ENCODE results near the gene GRAMD1B. TPM values are rescaled to one million over a fixed set of nuclear protein-coding genes. Genes with fewer than 3 reads are reported as not detected.

The GRAMD1B gene
- polyA plus RNA-seq, 3 donors, result 3.2 to 13.9 (median 3.3) TPM

- no peaks in the 10 kb centered on the region for H4K20me1 ChIP-seq (ENCODE audit: insufficient read depth, low read length)
- Mint-ChIP-seq H3K27me3 (ENCODE audit: low read depth in 3 of 3) (peaks cover 0 to 1% (median 0%) of the 10 kb centered on the region in 3 donors), H3K4me3 (no peak overlapping the region), H3K27ac (peak overlapping the region in 1 of 7 donors; percentile 69), H3K36me3 (peaks cover 55% of the 10 kb centered on the region in 2 donors), H3K4me1 (peaks cover 3% of the 10 kb centered on the region), H3K9me3 (peaks cover 0 to 2% (median 0%) of the 10 kb centered on the region in 7 donors)
- H3K9me3 ChIP-seq (replicated peaks in 1 of 2; ENCODE audit: control insufficient read depth in 1 of 2, insufficient read depth in 1 of 2, low read length in 2 of 2), result no peaks in the 10 kb centered on the region
- no peaks in the 10 kb centered on the region for H3K4me1 ChIP-seq (ENCODE audit: control insufficient read depth in 1 of 2, insufficient read depth in 2 of 2, low read length in 2 of 2)
- no peak for TF ChIP-seq CTCF (IDR thresholded peaks at IDR 0.05)
- no peak for DNase-seq
- no peaks in the 10 kb centered on the region for H3K27me3 ChIP-seq (ENCODE audit: control insufficient read depth in 2 of 2, insufficient read depth in 2 of 2, low read length in 2 of 2)
- no peak overlapping the region for H3K9ac ChIP-seq (ENCODE audit: insufficient read depth, low read length, poor library complexity, severe bottlenecking)
- WGBS (ENCODE audit: insufficient coverage), result 97% methylated on average over 7 of the region's 14 CpGs
- H3K36me3 ChIP-seq (replicated peaks in 1 of 2; ENCODE audit: control insufficient read depth in 1 of 2, insufficient read depth in 2 of 2, low read length in 2 of 2), result peaks cover 27 to 55% of the 10 kb centered on the region in 2 donors
- H3K4me2 ChIP-seq (replicated peaks; ENCODE audit: extremely low read depth, low read length, poor library complexity, severe bottlenecking), result no peak overlapping the region
- H3K27ac ChIP-seq (ENCODE audit: low read depth in 1 of 2, low read length in 2 of 2), result no peak overlapping the region
- H3K79me2 ChIP-seq (ENCODE audit: insufficient read depth, low read length), result no peaks in the 10 kb centered on the region
- H3K4me3 ChIP-seq (replicated peaks in 1 of 3; ENCODE audit: low read depth in 2 of 3, low read length in 3 of 3), result no peak overlapping the region
- H2AFZ ChIP-seq (ENCODE audit: insufficient read depth, low read depth, low read length, poor library complexity, severe bottlenecking), result no peak overlapping the region
- intact Hi-C loops (cut with micrococcal nuclease), result no loop called here
Measured at GRCh38 chr11:123588117-123588863, 158.2 kb downstream of the GRAMD1B start.

DNA sequence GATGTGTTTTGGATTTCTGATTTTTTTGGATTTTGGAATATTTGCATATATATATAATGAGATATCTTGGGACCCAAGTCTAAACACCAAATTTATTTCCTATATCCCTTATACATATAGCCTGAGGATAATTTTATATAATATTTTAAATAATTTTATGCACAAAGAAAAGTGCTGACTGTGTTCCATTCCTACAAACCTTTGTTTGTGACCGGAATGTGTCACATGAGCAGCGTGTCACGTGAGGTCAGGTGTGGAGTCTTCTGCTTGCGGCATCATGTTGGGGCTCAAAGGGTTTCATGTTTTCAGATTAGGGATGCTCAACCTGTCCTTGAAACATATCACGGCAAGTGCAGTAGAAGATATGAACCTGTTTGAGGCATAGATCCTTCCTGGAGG, 158.8 kb downstream of the GRAMD1B start:
- TF ChIP-seq CTCF (IDR thresholded peaks at IDR 0.05), result no peak
- intact Hi-C loops (cut with micrococcal nuclease), result no loop called here
- Mint-ChIP-seq H3K4me1 (peaks cover 3% of the 10 kb centered on the region), H3K9me3 (peaks cover 0 to 2% (median 0%) of the 10 kb centered on the region in 7 donors), H3K4me3 (no peak overlapping the region), H3K27me3 (ENCODE audit: low read depth in 3 of 3) (peaks cover 0 to 1% (median 0%) of the 10 kb centered on the region in 3 donors), H3K36me3 (peaks cover 57 to 61% of the 10 kb centered on the region in 2 donors), H3K27ac (no peak overlapping the region)
- H4K20me1 ChIP-seq (ENCODE audit: insufficient read depth, low read length), result no peaks in the 10 kb centered on the region
- no peak overlapping the region for H2AFZ ChIP-seq (ENCODE audit: insufficient read depth, low read depth, low read length, poor library complexity, severe bottlenecking)
- no peaks in the 10 kb centered on the region for H3K79me2 ChIP-seq (ENCODE audit: insufficient read depth, low read length)
- H3K9me3 ChIP-seq (replicated peaks in 1 of 2; ENCODE audit: control insufficient read depth in 1 of 2, insufficient read depth in 1 of 2, low read length in 2 of 2), result no peaks in the 10 kb centered on the region
- WGBS (ENCODE audit: insufficient coverage), result 100% methylated on average over 4 of the region's 5 CpGs
- no peaks in the 10 kb centered on the region for H3K4me1 ChIP-seq (ENCODE audit: control insufficient read depth in 1 of 2, insufficient read depth in 2 of 2, low read length in 2 of 2)
- no peak overlapping the region for H3K4me2 ChIP-seq (replicated peaks; ENCODE audit: extremely low read depth, low read length, poor library complexity, severe bottlenecking)
- H3K9ac ChIP-seq (ENCODE audit: insufficient read depth, low read length, poor library complexity, severe bottlenecking), result no peak overlapping the region
- H3K36me3 ChIP-seq (replicated peaks in 1 of 2; ENCODE audit: control insufficient read depth in 1 of 2, insufficient read depth in 2 of 2, low read length in 2 of 2), result peaks cover 32 to 61% of the 10 kb centered on the region in 2 donors
- H3K4me3 ChIP-seq (replicated peaks in 1 of 3; ENCODE audit: low read depth in 2 of 3, low read length in 3 of 3), result no peak overlapping the region
- H3K27ac ChIP-seq (ENCODE audit: low read depth in 1 of 2, low read length in 2 of 2), result no peak overlapping the region
- DNase-seq, result no peak
- H3K27me3 ChIP-seq (ENCODE audit: control insufficient read depth in 2 of 2, insufficient read depth in 2 of 2, low read length in 2 of 2), result no peaks in the 10 kb centered on the region

Measured in CD14-positive monocyte (primary cell).